Measurements from ENCODE around the gene DOK3. TPM values are rescaled to one million over a fixed set of nuclear protein-coding genes. Genes with fewer than 3 reads are reported as not detected.

Gene DOK3
- total and polyA plus RNA-seq, 2 experiments from 2014 or later = 2.2 to 11.1 TPM

- Mint-ChIP-seq H3K9me3 (peaks cover 3% of the 10 kb centered on the region; the same call in 1 of the 3 replicates), H3K4me3 (no peak overlapping the region), H3K27ac (no peak overlapping the region), H3K36me3 (ENCODE audit: low read depth) (peaks cover 61% of the 10 kb centered on the region), H3K27me3 (ENCODE audit: insufficient read depth, low read depth, poor library complexity) (peaks cover 42% of the 10 kb centered on the region), H3K4me1 (peaks cover 15% of the 10 kb centered on the region)
- Histone ChIP-seq H3K4me1 (ENCODE audit: insufficient read depth) (peaks cover 10% of the 10 kb centered on the region), H3F3A (replicated peaks; ENCODE audit: low read depth) (peaks cover 49% of the 10 kb centered on the region), H3K9me2 (ENCODE audit: insufficient read depth) (no peaks in the 10 kb centered on the region), H3K27me3 (ENCODE audit: insufficient read depth) (no peaks in the 10 kb centered on the region), H3K4me3 (no peak overlapping the region), H4K20me1 (replicated peaks; ENCODE audit: insufficient read depth) (peaks cover 24% of the 10 kb centered on the region), H3K79me2 (replicated peaks; ENCODE audit: insufficient read depth) (peaks cover 10% of the 10 kb centered on the region), H3K4me2 (no peak overlapping the region), H2AFZ (no peak overlapping the region), H3K27ac (ENCODE audit: low read depth) (no peak overlapping the region), H3K36me3 (ENCODE audit: insufficient read depth) (peaks cover 31% of the 10 kb centered on the region)
- ATAC-seq (no peak), DNase-seq (ENCODE audit: low spot score) (no peak)
- TF ChIP-seq ZNF114 (CRISPR knock-in tag; IDR thresholded peaks at IDR 0.05) (no peak), POLR2AphosphoS5 (IDR thresholded peaks at IDR 0.05; ENCODE audit: low read depth) (no peak), REST (IDR thresholded peaks at IDR 0.05; ENCODE audit: unreplicated experiment) (no peak), ZNF331 (CRISPR knock-in tag; IDR thresholded peaks at IDR 0.05; ENCODE audit: low read depth) (no peak), CREB1 (CRISPR knock-in tag; IDR thresholded peaks at IDR 0.05; ENCODE audit: low read depth) (no peak)
These were observed 50.3 kb downstream of the DOK3 start for GRCh38 chr5:177459357-177459756.

DNA sequence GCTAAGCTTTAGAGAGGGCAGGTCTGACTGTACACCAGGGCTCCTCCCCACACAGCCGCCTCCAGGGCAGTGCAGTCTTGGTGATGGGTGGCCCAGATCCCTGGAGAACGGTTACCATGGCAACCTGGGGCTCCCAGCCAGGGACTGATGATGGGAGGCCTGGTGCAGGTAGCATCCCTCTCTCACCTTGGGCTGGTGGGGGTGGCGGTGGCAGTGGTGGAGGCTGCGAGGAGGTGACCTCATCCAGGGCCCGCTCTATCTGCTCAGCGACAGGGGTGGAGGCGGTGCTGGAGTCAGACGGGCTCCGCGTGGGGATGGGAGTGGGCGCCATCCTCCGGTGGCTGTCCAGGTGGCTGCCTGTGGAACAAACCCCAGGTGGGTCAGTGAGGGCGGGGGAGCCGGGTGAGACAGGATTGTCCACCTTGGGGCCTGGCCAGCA lies 50.7 kb downstream of the DOK3 start:
- peaks cover 2% of the 10 kb centered on the region for H3K27me3 ChIP-seq (ENCODE audit: insufficient read depth)
- no peak for TF ChIP-seq CREB1 (CRISPR knock-in tag; IDR thresholded peaks at IDR 0.05; ENCODE audit: low read depth)
- Mint-ChIP-seq H3K4me3 (no peak overlapping the region), H3K36me3 (ENCODE audit: low read depth) (peaks cover 61% of the 10 kb centered on the region), H3K27ac (no peak overlapping the region), H3K9me3 (peaks cover 3% of the 10 kb centered on the region; the same call in 1 of the 3 replicates), H3K4me1 (peaks cover 16% of the 10 kb centered on the region), H3K27me3 (ENCODE audit: insufficient read depth, low read depth, poor library complexity) (peaks cover 43% of the 10 kb centered on the region)
- no peaks in the 10 kb centered on the region for H3K9me2 ChIP-seq (ENCODE audit: insufficient read depth)
- peaks cover 31% of the 10 kb centered on the region for H3K36me3 ChIP-seq (ENCODE audit: insufficient read depth)
- peaks cover 50% of the 10 kb centered on the region for H3F3A ChIP-seq (replicated peaks; ENCODE audit: low read depth)
- H3K4me3 ChIP-seq = no peak overlapping the region
- H3K4me2 ChIP-seq = no peak overlapping the region
- peak; percentile 61 for DNase-seq (ENCODE audit: low spot score)
- H3K27ac ChIP-seq (ENCODE audit: low read depth) = no peak overlapping the region
- H3K79me2 ChIP-seq (replicated peaks; ENCODE audit: insufficient read depth) = peaks cover 10% of the 10 kb centered on the region
- H4K20me1 ChIP-seq (replicated peaks; ENCODE audit: insufficient read depth) = peaks cover 24% of the 10 kb centered on the region
- no peak for ATAC-seq
- peaks cover 10% of the 10 kb centered on the region for H3K4me1 ChIP-seq (ENCODE audit: insufficient read depth)
- no peak overlapping the region for H2AFZ ChIP-seq
